Measurements from ENCODE around the gene LPP. TPM values are rescaled to one million over a fixed set of nuclear protein-coding genes. Genes with fewer than 3 reads are reported as not detected.

Gene LPP
- total and polyA plus RNA-seq, 9 donors: 15.9 to 280 (median 134) TPM

GRCh38 chr3:188253123-188253793 lies 99.3 kb downstream of the LPP start:
- no peak overlapping the region for H3K27ac ChIP-seq
- H3K36me3 ChIP-seq: no peaks in the 10 kb centered on the region
- no peaks in the 10 kb centered on the region for H3K9me3 ChIP-seq
- H3K4me3 ChIP-seq: no peak overlapping the region
- no peaks in the 10 kb centered on the region for H3K27me3 ChIP-seq
- TF ChIP-seq EP300 (IDR thresholded peaks at IDR 0.05): no peak
- TF ChIP-seq POLR2A (IDR thresholded peaks at IDR 0.05): no peak
- TF ChIP-seq, protein P1, sequence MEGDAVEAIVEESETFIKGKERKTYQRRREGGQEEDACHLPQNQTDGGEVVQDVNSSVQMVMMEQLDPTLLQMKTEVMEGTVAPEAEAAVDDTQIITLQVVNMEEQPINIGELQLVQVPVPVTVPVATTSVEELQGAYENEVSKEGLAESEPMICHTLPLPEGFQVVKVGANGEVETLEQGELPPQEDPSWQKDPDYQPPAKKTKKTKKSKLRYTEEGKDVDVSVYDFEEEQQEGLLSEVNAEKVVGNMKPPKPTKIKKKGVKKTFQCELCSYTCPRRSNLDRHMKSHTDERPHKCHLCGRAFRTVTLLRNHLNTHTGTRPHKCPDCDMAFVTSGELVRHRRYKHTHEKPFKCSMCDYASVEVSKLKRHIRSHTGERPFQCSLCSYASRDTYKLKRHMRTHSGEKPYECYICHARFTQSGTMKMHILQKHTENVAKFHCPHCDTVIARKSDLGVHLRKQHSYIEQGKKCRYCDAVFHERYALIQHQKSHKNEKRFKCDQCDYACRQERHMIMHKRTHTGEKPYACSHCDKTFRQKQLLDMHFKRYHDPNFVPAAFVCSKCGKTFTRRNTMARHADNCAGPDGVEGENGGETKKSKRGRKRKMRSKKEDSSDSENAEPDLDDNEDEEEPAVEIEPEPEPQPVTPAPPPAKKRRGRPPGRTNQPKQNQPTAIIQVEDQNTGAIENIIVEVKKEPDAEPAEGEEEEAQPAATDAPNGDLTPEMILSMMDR (IDR thresholded peaks at IDR 0.05): no peak
- no peak for DNase-seq
- H3K4me1 ChIP-seq (ENCODE audit: insufficient read depth): peaks cover 11% of the 10 kb centered on the region
- intact Hi-C loops (cut with DNase I): no loop called here
- 92 to 97% (median 95%) methylated on average over 5 of the region's 5 CpGs for WGBS, 3 donors

DNA sequence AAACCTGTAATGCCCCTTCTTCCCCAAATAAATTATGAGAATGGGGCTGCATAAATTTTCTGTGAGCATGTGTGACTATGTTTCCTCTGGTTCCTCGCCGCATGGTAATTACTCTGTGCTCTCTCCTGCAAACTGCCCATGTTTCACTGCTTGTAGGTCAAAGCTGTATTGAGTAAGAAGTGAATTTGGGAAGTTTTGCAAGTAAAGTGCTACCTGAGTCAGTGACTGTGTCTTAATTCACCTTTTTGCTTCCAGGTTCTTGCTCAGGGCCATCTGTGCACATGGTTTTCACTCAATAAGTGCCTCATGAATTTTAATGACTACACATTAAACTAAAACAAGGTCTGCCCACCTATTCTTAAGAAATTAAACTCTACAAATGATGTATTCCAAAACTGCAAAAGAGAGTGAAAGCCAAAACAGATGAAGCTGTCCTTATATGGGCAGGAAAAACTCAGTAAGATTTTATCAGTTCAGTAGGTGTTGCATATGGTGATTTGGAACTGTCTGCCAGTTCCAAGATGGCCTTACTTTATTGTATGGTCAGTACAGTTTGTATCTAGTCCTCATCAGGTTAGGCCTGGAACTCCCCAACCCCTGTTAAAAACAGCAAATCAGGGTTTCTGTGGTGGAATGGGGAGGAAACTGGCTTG lies 100.0 kb downstream of the LPP start:
- Histone ChIP-seq H3K4me3 (no peak overlapping the region), H3K4me1 (ENCODE audit: insufficient read depth) (peaks cover 11% of the 10 kb centered on the region), H3K9me3 (no peaks in the 10 kb centered on the region), H3K36me3 (no peaks in the 10 kb centered on the region), H3K27me3 (no peaks in the 10 kb centered on the region), H3K27ac (no peak overlapping the region)
- no peak for DNase-seq
- 97 to 99% (median 98%) methylated on average over 2 of the region's 2 CpGs for WGBS, 3 donors
- TF ChIP-seq, protein P1 (IDR thresholded peaks at IDR 0.05): no peak
- TF ChIP-seq POLR2A (IDR thresholded peaks at IDR 0.05) (no peak), EP300 (IDR thresholded peaks at IDR 0.05) (no peak)
- intact Hi-C loops (cut with DNase I): no loop called here

GRCh38 chr3:188254520-188255070 lies 100.6 kb downstream of the LPP start:
- Histone ChIP-seq H3K4me1 (ENCODE audit: insufficient read depth) (peaks cover 10% of the 10 kb centered on the region), H3K36me3 (no peaks in the 10 kb centered on the region), H3K27ac (no peak overlapping the region), H3K9me3 (no peaks in the 10 kb centered on the region), H3K4me3 (no peak overlapping the region), H3K27me3 (no peaks in the 10 kb centered on the region)
- DNase-seq: no peak
- 77 to 85% (median 85%) methylated on average over 5 of the region's 5 CpGs for WGBS, 3 donors
- TF ChIP-seq, protein P1 (IDR thresholded peaks at IDR 0.05): no peak
- no peak for TF ChIP-seq EP300 (IDR thresholded peaks at IDR 0.05)
- no peak for TF ChIP-seq POLR2A (IDR thresholded peaks at IDR 0.05)
- intact Hi-C loops (cut with DNase I): no loop called here

GRCh38 chr3:188255190-188255589 lies 101.2 kb downstream of the LPP start:
- Histone ChIP-seq H3K27ac (no peak overlapping the region), H3K4me1 (ENCODE audit: insufficient read depth) (peaks cover 10% of the 10 kb centered on the region), H3K9me3 (no peaks in the 10 kb centered on the region), H3K36me3 (no peaks in the 10 kb centered on the region), H3K4me3 (no peak overlapping the region), H3K27me3 (no peaks in the 10 kb centered on the region)
- intact Hi-C loops (cut with DNase I): no loop called here
- 94 to 99% (median 98%) methylated on average over 2 of the region's 2 CpGs for WGBS, 3 donors
- no peak for DNase-seq
- TF ChIP-seq, protein P1 (IDR thresholded peaks at IDR 0.05): no peak
- TF ChIP-seq EP300 (IDR thresholded peaks at IDR 0.05) (no peak), POLR2A (IDR thresholded peaks at IDR 0.05) (no peak)

All from ovary (tissue), 9 donors.